Loucy (cell line): Measurements from ENCODE around the gene LDAH.

Experiments used
- H2AFZ ChIP-seq: fragments of 200-600 bp; sonication (generic); 2 replicates; pipeline ENCODE4 v1.6.0; 2016; ENCODE audit warnings: antibody characterized with exemption, mild to moderate bottlenecking, low read length, moderate library complexity
- H3F3A ChIP-seq: fragments of 200-600 bp; 2 replicates; pipeline ENCODE4 v1.6.0; 2016; ENCODE audit warnings: antibody characterized with exemption, low read depth, mild to moderate bottlenecking
- H3K27me3 ChIP-seq: fragments of 200-600 bp; sonication (generic); 2 replicates; pipeline ENCODE4 v1.6.1; 2014; ENCODE audit warnings: low read length, mild to moderate bottlenecking; ENCODE audit not compliant: insufficient read depth, poor library complexity, severe bottlenecking
- H3K36me3 ChIP-seq: fragments of 200-600 bp; sonication (generic); 2 replicates; pipeline ENCODE4 v1.6.1; 2016; ENCODE audit warnings: low read length; ENCODE audit not compliant: insufficient read depth
- H3K4me1 ChIP-seq: fragments of 200-600 bp; sonication (generic); 2 replicates; pipeline ENCODE4 v1.5.1; 2014; ENCODE audit warnings: low read length, mild to moderate bottlenecking; ENCODE audit not compliant: insufficient read depth, poor library complexity, severe bottlenecking
- H3K4me2 ChIP-seq: fragments of 200-600 bp; sonication (generic); 2 replicates; pipeline ENCODE4 v1.6.0; 2014; ENCODE audit warnings: antibody characterized with exemption, low read length, low read depth, mild to moderate bottlenecking; ENCODE audit not compliant: poor library complexity, severe bottlenecking
- H3K4me3 ChIP-seq: fragments of 200-600 bp; sonication (generic); 2 replicates; pipeline ENCODE4 v1.5.1; 2014; ENCODE audit warnings: low read length, mild to moderate bottlenecking, mixed read lengths; ENCODE audit not compliant: poor library complexity, severe bottlenecking
- H3K79me2 ChIP-seq: fragments of 200-600 bp; sonication (generic); 2 replicates; pipeline ENCODE4 v1.6.1; 2014; ENCODE audit warnings: low read length; ENCODE audit not compliant: insufficient read depth
- H3K9ac ChIP-seq: fragments of 200-600 bp; sonication (generic); 2 replicates; pipeline ENCODE4 v1.6.0; 2014; ENCODE audit warnings: mild to moderate bottlenecking, low read depth, low read length, moderate library complexity; ENCODE audit not compliant: poor library complexity, severe bottlenecking
- H3K9me2 ChIP-seq: fragments of 200-600 bp; sonication (generic); replicated peaks from 2 replicates; pipeline ENCODE4 v1.6.1; 2016; ENCODE audit warnings: low read depth, low read length, mixed read lengths
- H3K9me3 ChIP-seq: fragments of 200-600 bp; sonication (generic); 2 replicates; pipeline ENCODE4 v1.6.1; 2014; ENCODE audit warnings: mild to moderate bottlenecking, antibody characterized with exemption, low read length, low read depth; ENCODE audit not compliant: insufficient read depth
- H4K20me1 ChIP-seq: fragments of 200-600 bp; sonication (generic); 2 replicates; pipeline ENCODE4 v1.6.0; 2014; ENCODE audit warnings: antibody characterized with exemption, low read length, mild to moderate bottlenecking; ENCODE audit not compliant: insufficient read depth, poor library complexity, severe bottlenecking
- EZH2phosphoT487 ChIP-seq: fragments of 200-600 bp; IDR thresholded peaks from 2 replicates; pipeline ENCODE4 v1.6.1; 2018; ENCODE audit warnings: antibody characterized with exemption, mild to moderate bottlenecking, moderate library complexity, borderline replicate concordance
- TF ChIP-seq, protein P1 (sequence below): fragments of 200-600 bp; sonication (generic); conservative IDR thresholded peaks from 2 replicates; pipeline ENCODE4 v1.5.1; 2014; ENCODE audit warnings: mild to moderate bottlenecking, antibody characterized with exemption, low read length

Gene LDAH

DNA sequence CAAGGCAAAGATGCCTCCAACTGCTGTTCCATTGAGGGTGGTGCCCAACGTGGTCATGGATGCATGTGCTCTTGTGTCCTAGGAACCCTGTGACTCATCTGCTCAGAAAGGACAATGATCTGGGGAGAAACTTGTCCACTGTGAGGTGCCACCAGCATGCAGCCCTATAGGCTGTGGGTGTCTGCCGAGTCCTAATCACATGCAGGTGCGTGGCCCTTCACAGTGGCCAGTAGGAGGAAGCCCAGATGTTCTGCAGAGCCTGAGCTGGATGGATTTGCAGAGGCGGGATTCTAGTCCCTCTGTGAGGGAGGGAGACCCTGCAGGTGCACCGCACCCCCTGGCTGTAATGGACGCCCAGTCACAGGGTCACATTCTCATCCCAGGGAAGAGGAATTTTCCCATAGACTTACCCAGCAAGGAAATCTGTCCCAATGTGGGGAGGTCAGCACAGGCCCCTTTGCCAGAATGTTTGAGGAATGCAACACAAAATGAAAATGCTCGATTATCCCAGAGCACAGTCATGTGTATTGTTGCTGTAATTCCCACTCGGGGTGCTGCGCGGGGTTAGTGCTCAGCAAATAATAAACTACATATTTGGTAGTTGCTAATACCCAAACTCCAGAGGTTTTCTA is 142.0 kb downstream of the LDAH start:
- no peaks in the 10 kb centered on the region for H3K9me2 ChIP-seq
- H3K79me2 ChIP-seq, result no peaks in the 10 kb centered on the region
- TF ChIP-seq EZH2phosphoT487, result no peak
- TF ChIP-seq, protein P1, sequence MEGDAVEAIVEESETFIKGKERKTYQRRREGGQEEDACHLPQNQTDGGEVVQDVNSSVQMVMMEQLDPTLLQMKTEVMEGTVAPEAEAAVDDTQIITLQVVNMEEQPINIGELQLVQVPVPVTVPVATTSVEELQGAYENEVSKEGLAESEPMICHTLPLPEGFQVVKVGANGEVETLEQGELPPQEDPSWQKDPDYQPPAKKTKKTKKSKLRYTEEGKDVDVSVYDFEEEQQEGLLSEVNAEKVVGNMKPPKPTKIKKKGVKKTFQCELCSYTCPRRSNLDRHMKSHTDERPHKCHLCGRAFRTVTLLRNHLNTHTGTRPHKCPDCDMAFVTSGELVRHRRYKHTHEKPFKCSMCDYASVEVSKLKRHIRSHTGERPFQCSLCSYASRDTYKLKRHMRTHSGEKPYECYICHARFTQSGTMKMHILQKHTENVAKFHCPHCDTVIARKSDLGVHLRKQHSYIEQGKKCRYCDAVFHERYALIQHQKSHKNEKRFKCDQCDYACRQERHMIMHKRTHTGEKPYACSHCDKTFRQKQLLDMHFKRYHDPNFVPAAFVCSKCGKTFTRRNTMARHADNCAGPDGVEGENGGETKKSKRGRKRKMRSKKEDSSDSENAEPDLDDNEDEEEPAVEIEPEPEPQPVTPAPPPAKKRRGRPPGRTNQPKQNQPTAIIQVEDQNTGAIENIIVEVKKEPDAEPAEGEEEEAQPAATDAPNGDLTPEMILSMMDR, result no peak

DNA sequence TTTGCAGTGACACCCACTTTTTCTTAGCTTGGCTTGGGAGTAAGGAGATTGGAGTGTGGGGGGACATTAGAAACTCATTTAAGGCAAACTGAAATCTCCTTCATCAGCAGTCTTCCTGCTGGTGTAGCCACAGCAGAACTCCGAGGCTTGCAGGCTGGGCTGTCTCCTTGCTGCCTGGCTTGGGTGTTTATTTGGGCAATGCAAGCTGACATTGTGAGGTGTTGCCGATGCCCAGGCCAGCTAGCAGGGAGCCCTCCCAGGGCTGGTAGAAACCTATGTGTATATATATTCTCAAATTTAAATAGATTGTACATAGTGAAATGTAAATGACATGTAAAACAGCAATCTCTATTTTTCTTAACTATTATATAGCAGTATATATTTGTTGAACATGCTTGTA is 144.1 kb downstream of the LDAH start:
- no peak for TF ChIP-seq EZH2phosphoT487
- TF ChIP-seq, protein P1, result no peak
- no peak overlapping the region for H3K4me3 ChIP-seq

More for the DNA sequence above, 142.0 kb downstream of the LDAH start:
- Histone ChIP-seq H3K4me2 (no peak overlapping the region), H3K36me3 (no peaks in the 10 kb centered on the region), H3K9ac (no peak overlapping the region), H4K20me1 (no peaks in the 10 kb centered on the region), H2AFZ (no peak overlapping the region), H3K27me3 (no peaks in the 10 kb centered on the region), H3K4me3 (no peak overlapping the region), H3K4me1 (peaks cover 5% of the 10 kb centered on the region), H3K9me3 (no peaks in the 10 kb centered on the region), H3F3A (no peaks in the 10 kb centered on the region)

DNA sequence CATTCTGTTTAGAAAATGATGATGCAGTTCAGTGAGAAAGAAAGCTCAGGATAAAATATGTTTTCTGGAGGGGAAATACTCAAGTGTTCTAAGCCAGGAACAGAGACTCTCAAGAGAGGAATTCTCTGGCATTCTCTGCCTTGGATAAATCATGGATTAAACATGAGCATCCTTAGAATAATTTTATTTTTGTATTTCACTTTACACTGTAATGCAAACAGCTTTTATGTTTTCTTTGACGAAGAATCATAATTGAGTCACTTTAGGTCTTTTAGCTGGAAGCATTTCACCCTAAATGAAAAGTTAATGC is 144.9 kb downstream of the LDAH start:
- Histone ChIP-seq H3F3A (no peaks in the 10 kb centered on the region), H3K4me1 (peaks cover 5% of the 10 kb centered on the region), H3K79me2 (no peaks in the 10 kb centered on the region), H2AFZ (no peak overlapping the region), H3K9me2 (no peaks in the 10 kb centered on the region), H3K27me3 (no peaks in the 10 kb centered on the region), H3K9me3 (no peaks in the 10 kb centered on the region), H3K36me3 (no peaks in the 10 kb centered on the region), H3K9ac (no peak overlapping the region), H3K4me2 (no peak overlapping the region), H3K4me3 (no peak overlapping the region), H4K20me1 (no peaks in the 10 kb centered on the region)
- TF ChIP-seq, protein P1, result no peak
- no peak for TF ChIP-seq EZH2phosphoT487

More for the DNA sequence above, 144.1 kb downstream of the LDAH start:
- no peaks in the 10 kb centered on the region for H4K20me1 ChIP-seq
- no peaks in the 10 kb centered on the region for H3K9me3 ChIP-seq
- H3K4me2 ChIP-seq, result no peak overlapping the region
- no peaks in the 10 kb centered on the region for H3K36me3 ChIP-seq
- no peaks in the 10 kb centered on the region for H3K27me3 ChIP-seq
- H3K9me2 ChIP-seq, result no peaks in the 10 kb centered on the region
- peaks cover 5% of the 10 kb centered on the region for H3K4me1 ChIP-seq
- no peaks in the 10 kb centered on the region for H3F3A ChIP-seq
- no peak overlapping the region for H2AFZ ChIP-seq
- no peaks in the 10 kb centered on the region for H3K79me2 ChIP-seq
- H3K9ac ChIP-seq, result no peak overlapping the region
